NCI-H2081 (cell line): ENCODE data around the gene TPST1.

Experiments used
- DNase-seq, 2 experiments: peaks; one replicate each; lab custom pipeline; 2025; lab: John Stamatoyannopoulos, UW

Gene TPST1

GRCh38 chr7:66238773-66239466, 33.8 kb downstream of the TPST1 start:
- DNase-seq = no peak

GRCh38 chr7:66239467-66239856, 34.3 kb downstream of the TPST1 start:
- no peak for DNase-seq

DNA sequence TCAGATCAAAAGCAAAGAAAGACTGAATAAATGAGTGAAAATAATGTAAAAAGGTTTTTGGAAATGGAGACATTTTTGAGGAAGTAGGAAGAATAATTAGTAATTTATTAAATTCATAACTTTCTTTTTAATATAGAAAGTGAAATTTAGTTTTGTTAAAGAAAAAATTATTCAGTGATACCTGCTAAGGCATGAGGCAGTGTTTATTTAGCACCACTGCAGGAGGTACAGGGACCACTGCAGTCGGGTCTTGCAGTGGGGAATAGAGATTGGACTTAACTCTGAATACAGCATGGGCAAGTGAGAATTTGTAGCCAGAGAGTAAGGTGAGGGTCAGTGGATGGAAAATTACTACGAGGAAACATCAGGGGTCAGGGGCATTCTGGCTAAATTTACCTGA, 39.9 kb downstream of the TPST1 start:
- no peak for DNase-seq

DNA sequence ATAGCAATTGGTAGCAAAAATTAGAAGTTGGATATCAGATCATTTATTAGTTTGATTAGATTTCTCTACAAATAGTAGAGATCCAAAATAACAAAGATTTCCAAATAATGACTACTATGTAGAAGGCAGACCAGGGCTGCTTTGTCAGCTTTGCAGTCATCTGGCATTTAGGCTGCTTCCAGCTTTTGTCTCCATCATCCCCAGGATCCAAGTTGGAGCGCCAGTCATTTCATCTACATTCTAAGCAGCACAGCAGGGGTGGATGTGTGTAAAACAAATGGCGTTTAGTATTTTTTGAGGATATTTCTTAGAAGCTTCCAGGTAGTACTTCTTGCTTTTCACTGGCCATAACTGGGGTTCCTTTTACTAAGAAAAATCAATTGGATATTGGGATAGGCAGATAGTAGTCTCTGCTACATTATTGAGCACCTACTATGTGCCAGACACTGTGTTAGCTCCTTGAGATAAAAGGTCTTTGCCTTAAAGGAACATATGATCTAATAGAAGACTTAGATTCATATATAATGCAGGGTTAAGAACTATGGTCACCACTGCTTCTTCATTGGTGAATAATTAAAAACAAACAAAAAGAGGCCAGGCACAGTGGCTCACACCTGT, 41.5 kb downstream of the TPST1 start:
- DNase-seq = no peak

DNA sequence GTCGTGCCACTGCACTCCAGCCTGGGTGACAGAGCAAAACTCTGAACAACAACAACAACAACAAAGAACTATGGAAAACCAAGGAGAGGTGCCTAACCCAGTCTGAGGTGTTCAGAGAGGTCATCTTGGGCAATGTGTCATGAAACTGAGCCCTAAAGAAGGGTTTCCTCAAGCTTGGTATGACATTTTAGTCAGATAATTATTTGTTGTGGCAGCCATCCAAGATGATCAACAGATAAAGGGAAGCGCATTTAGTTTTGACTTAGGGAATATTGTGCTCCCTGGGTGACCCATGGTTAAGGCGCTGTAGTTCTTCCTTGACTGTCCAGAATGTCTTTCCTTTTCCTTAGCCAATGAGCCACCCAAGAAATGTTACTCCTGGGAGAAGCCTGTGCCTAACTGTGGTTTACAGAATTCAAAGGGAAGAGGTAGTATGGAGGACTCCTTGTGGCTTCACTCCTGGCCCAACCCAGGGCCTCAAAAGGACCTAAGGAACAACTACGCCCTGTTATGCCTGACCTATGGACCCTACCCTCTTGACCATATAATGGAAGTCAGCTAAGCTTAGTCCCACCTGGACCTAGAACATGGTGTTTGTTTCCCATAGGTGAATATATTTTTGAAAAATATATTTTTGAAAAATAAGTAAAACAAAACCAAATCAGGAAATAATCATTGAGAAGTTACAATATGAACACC, 42.4 kb downstream of the TPST1 start:
- DNase-seq = no peak

DNA sequence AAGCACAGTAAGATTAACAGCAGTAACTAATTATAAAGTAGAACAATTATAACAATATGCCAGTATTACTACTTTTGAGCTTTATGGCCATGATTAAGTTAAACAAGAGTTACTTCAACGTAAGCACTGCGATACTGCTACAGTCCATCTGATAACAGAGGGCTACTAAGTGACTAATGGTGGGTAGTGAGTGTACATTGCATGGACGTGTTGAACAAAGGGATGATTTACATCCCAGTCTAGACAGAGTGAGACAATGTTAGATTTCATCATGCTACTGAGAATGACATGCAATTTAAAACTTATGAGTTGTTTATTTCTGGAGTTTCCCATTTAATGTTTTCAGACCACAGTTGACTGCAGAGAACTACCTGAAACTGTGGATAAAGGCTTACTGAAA, 45.6 kb downstream of the TPST1 start:
- DNase-seq = no peak

DNA sequence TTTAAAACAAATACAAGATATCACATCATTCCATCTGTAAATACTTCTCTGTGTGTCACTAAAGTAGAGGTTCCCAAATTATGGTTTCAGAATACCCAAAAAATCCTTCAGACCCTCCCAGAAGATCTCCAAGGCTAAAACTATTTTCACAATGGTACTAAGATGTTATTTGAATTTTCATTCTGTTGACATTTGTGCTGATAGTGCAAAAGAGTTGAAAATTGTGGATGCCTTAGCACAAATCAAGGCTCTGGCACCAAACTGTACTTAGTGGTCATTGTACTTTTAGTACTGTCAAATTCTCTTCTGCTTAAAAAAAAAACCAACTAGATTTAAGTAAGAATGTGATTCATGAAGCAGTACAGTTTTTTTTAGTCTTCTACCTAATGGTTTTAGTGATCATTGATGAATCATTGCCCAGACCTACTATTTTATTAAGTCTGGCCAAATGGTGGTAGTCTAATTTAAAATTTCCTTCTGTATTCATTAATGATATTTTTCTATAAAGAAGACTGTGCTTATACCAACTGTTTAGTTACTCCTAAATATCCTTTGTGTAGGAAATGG, 50.5 kb downstream of the TPST1 start:
- DNase-seq = no peak

GRCh38 chr7:66256281-66256680, 51.1 kb downstream of the TPST1 start:
- DNase-seq = no peak

DNA sequence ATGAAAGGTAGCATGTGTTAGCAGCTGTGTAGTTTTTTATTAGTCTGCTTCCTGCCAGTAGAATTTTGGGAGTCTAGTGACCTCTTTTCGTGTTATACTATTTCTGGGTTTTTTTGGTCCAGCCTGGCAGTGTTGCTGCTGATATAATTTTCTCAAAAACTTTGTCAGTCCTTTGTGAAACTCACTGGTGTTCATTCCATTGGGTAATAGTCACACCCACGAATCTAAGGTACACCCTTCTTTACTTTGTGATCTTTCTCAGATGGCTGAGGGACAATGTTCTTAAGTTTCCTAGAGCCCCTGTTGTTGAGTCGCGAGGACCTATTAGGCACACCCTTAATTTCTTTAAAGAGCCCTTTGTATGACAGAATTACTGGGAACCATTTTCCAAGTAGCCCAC, 52.3 kb downstream of the TPST1 start:
- DNase-seq = no peak

DNA sequence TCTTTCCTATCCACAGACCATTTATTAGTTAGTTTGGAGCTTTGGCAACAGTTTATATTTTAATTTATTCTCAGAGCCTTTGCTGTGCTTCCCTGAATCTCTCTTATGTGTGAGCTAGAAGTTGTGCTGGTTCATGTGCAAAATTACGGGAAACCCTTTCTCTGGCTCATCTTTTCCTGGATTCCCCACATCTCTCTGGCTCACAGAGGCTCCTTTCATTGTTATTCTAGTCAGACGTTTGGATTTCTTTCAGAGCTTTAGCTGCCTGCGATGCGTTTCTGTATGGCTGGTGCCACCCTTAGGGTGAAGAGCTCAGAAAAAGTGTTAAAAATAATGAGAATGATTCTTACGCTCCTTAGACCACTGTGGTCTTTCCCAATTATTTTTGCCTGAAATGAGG, 53.3 kb downstream of the TPST1 start:
- no peak for DNase-seq

DNA sequence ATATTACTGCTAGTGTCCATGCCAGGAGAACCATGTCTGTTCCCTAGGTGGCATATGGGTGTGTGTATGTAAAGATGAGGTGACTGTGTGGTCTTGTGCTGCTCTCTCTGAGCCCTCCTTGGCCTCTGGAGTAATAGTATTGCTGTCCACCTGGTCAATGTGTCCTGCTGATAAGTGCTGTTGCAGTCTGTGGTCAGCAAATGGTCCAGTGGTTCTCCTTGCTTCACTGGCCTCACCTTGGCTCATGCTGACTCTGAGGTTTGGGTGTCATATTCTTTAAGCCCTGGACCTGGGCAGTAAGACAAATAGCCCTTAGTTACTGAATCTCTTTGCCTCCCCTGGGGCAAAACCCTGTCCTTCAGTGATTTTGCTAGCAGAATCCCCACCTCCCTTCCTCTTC, 56.8 kb downstream of the TPST1 start:
- no peak for DNase-seq

GRCh38 chr7:66263936-66264335, 58.8 kb downstream of the TPST1 start:
- no peak for DNase-seq

GRCh38 chr7:66265566-66265965, 60.4 kb downstream of the TPST1 start:
- peak in 1 of 2 experiments; percentile 31 for DNase-seq

DNA sequence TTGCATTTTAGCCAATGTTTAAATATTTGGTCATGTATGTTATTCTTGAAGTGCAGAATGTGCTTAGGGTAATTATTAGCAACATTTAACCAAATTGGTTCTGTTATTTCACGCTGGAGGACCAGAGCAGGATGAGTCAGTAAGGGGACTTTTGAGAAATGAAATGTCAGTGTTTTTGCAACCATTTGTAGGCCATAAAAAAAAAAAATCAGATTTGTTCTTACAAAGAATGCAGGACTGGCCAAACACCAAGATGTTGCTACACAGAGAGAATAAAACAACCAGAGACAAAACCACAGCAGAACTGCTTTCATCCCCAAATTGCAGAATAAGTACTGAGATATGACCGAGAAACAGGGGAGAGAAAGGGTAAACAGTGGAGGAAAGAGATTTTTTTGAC, 62.1 kb downstream of the TPST1 start:
- no peak for DNase-seq

GRCh38 chr7:66269978-66270377, 64.8 kb downstream of the TPST1 start:
- no peak for DNase-seq

- no peak for DNase-seq
Observed at GRCh38 chr7:66272321-66272720, 67.2 kb downstream of the TPST1 start.

DNA sequence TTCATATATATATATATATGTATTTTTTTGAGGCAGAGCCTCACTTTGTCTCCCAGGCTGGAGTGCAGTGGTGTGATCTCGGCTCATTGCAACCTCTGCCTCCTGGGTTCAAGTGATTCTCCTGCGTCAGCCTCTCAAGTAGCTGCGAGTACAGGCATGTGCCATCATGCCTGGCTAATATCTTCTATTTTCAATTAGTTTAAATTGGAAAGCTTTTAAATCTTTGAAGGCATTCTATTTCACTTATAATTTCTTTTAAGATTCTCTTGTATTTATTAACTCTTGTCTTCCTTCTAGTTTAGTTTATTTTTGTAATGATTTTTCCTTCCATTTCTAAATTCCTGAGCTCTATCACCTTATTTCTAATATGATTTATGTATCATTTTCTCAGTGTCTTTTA, 71.2 kb downstream of the TPST1 start:
- no peak for DNase-seq

DNA sequence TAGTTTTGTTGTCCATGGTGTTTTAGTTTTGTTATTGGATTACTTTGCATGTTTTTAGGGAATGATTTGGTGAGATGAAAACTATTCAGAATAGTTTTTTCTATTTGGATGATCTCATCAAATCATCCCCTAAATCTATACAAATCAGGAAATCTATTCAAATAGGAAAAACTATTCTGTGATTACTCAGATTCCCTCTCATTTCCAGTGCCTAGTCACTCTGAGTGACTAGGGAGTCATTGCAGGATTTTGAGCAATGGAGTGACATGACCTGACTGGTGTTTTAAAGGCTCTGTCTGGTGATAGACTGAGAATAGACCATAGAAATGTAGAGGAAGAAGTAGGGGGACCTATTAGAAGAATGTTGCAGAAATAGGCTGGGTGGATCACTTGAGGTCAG, 72.4 kb downstream of the TPST1 start:
- DNase-seq = no peak

- DNase-seq = no peak
Observed at GRCh38 chr7:66279912-66280311, 74.8 kb downstream of the TPST1 start.

GRCh38 chr7:66281678-66282590, 76.8 kb downstream of the TPST1 start:
- DNase-seq = no peak

DNA sequence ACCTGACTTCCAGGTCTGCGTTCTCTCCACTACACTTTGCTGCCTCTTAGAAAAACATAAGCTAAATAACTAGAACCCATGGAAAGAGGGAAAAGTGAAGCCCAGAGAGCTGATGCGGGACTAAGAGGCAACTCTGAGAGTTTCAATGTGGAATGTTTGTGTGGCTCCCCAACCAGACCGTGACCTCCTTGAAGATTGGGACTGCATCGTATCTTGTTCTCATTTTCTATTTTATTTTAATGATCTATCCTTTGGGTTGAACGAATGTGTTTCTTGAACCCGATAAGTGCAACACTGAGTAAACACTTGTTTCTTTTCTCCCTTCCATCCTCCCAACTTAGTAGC, 77.4 kb downstream of the TPST1 start:
- DNase-seq = no peak
